H1 (cell line): ENCODE results near the gene USH2A. TPM values are rescaled to one million over a fixed set of nuclear protein-coding genes. Genes with fewer than 3 reads are reported as not detected.

Experiments
- CTCF ChIA-PET: fragments of 300-600 bp; sonication (Branson Sonifier 250); formaldehyde crosslinking; loops from one replicate; lab custom pipeline; 2021; ENCODE audit not compliant: partially characterized antibody; lab: Charles Lee
- POLR2A ChIA-PET: fragments of 300-600 bp; sonication (Branson Sonifier 250); formaldehyde crosslinking; loops from one replicate; lab custom pipeline; 2021; ENCODE audit warnings: inconsistent platforms; ENCODE audit not compliant: partially characterized antibody; lab: Charles Lee
- DNase-seq, 2 experiments: peaks; one replicate each; pipeline versions ENCODE4 v3.0.0 to v3.0.0-alpha.2; 2010 to 2022; ENCODE audit warnings: low spot score in 2 of 2, low read depth in 1 of 2, mixed read lengths in 1 of 2
- FAIRE-seq: peaks from 2 replicates; lab custom pipeline; 2011; peaks lifted over from hg19 to GRCh38; lab: Jason Lieb, UNC
- H2AFZ ChIP-seq: 2 replicates; pipeline ENCODE4 v1.8.1; 2012; ENCODE audit warnings: low read length, inconsistent platforms
- H2AK5ac ChIP-seq: 2 replicates; pipeline ENCODE4 v1.6.1; 2013; ENCODE audit warnings: low read depth, low read length
- H2BK120ac ChIP-seq: replicated peaks from 2 replicates; pipeline ENCODE3; 2013; ENCODE audit warnings: low read depth, low read length, inconsistent platforms
- H2BK12ac ChIP-seq: 2 replicates; pipeline ENCODE4 v1.6.1; 2013; ENCODE audit warnings: low read depth, low read length
- H2BK15ac ChIP-seq: 2 replicates; pipeline ENCODE4 v1.6.1; 2013; ENCODE audit warnings: low read length
- H2BK20ac ChIP-seq: 2 replicates; pipeline ENCODE4 v1.6.1; 2013; ENCODE audit warnings: low read length
- H2BK5ac ChIP-seq: 2 replicates; pipeline ENCODE4 v1.6.1; 2013; ENCODE audit warnings: low read depth, low read length
- H3K14ac ChIP-seq: 2 replicates; pipeline ENCODE4 v1.6.1; 2013; ENCODE audit warnings: inconsistent platforms; ENCODE audit not compliant: insufficient read length
- H3K18ac ChIP-seq: 2 replicates; pipeline ENCODE4 v1.6.1; 2013; ENCODE audit warnings: low read length; ENCODE audit errors: extremely low read depth
- H3K23ac ChIP-seq: 2 replicates; pipeline ENCODE4 v1.6.1; 2013; ENCODE audit warnings: inconsistent platforms; ENCODE audit not compliant: insufficient read length
- H3K23me2 ChIP-seq: 2 replicates; pipeline ENCODE4 v1.6.1; 2013; ENCODE audit warnings: low read depth, low read length
- H3K27ac ChIP-seq: 2 replicates; pipeline ENCODE4 v1.6.1; 2011; ENCODE audit warnings: low read depth, low read length, inconsistent platforms
- H3K27me3 ChIP-seq, 4 experiments: replicated peaks in 1 of 4; 1 replicate in 1 of 4; 2 replicates in 3 of 4; pipeline versions ENCODE4 v1.6.1 to v1.8.1; 2011 to 2013; ENCODE audit warnings: low read length in 3 of 4, mild to moderate bottlenecking in 3 of 4, inconsistent platforms in 2 of 4, mixed read lengths in 2 of 4, moderate library complexity in 1 of 4; ENCODE audit not compliant: control insufficient read depth in 3 of 4, insufficient read depth in 3 of 4; ENCODE audit errors: extremely low read depth in 1 of 4
- H3K36me3 ChIP-seq, 4 experiments: 2 replicates each; pipeline versions ENCODE4 v1.6.1 to v1.8.1; 2011 to 2013; ENCODE audit warnings: mild to moderate bottlenecking in 4 of 4, low read length in 3 of 4, moderate library complexity in 2 of 4, control low read depth in 1 of 4, inconsistent platforms in 1 of 4; ENCODE audit not compliant: insufficient read depth in 4 of 4, control insufficient read depth in 2 of 4
- H3K4ac ChIP-seq: replicated peaks from 2 replicates; pipeline ENCODE3; 2013; ENCODE audit warnings: low read length, low read depth, mixed read lengths, inconsistent platforms; ENCODE audit not compliant: insufficient read length
- H3K4me1 ChIP-seq, 4 experiments: replicated peaks in 1 of 4; 1 replicate in 1 of 4; 2 replicates in 3 of 4; pipeline versions ENCODE4 v1.6.1 to v1.8.1; 2011 to 2013; ENCODE audit warnings: low read length in 3 of 4, inconsistent platforms in 2 of 4, mixed read lengths in 1 of 4; ENCODE audit not compliant: insufficient read depth in 4 of 4, control insufficient read depth in 3 of 4
- H3K4me2 ChIP-seq, 2 experiments: 2 replicates each; pipeline versions ENCODE4 v1.6.1 to v1.8.1; 2011 to 2013; ENCODE audit warnings: low read depth in 2 of 2, low read length in 2 of 2, control low read depth in 1 of 2, inconsistent platforms in 1 of 2, mild to moderate bottlenecking in 1 of 2; ENCODE audit not compliant: insufficient read depth in 1 of 2
- H3K4me3 ChIP-seq, 4 experiments: fragments of 200-600, 300-600 bp in 1 of 4; sonication (generic), shearing (Covaris generic), sonication (Bioruptor Twin) in 1 of 4; 2 replicates each; pipeline versions ENCODE4 v1.5.1 to v1.8.1; 2011 to 2016; ENCODE audit warnings: low read length in 4 of 4, low read depth in 3 of 4, control low read depth in 2 of 4, inconsistent platforms in 2 of 4, mild to moderate bottlenecking in 2 of 4, mixed read lengths in 1 of 4, moderate library complexity in 1 of 4; ENCODE audit not compliant: insufficient read depth in 2 of 4; ENCODE audit errors: extremely low read depth in 1 of 4
- H3K56ac ChIP-seq: replicated peaks from 2 replicates; pipeline ENCODE3; 2013; ENCODE audit warnings: low read depth, mild to moderate bottlenecking, mixed read lengths, low read length, inconsistent platforms; ENCODE audit not compliant: insufficient read length
- H3K79me1 ChIP-seq: 2 replicates; pipeline ENCODE4 v1.6.1; 2013; ENCODE audit warnings: low read depth, low read length, control low read depth
- H3K79me2 ChIP-seq, 2 experiments: 2 replicates each; pipeline versions ENCODE4 v1.6.1 to v1.8.1; 2012 to 2013; ENCODE audit warnings: low read length in 2 of 2, mild to moderate bottlenecking in 2 of 2, inconsistent platforms in 1 of 2; ENCODE audit not compliant: insufficient read depth in 2 of 2, control insufficient read depth in 1 of 2
- H3K9ac ChIP-seq, 4 experiments: replicated peaks in 1 of 4; 1 replicate in 1 of 4; 2 replicates in 3 of 4; pipeline versions ENCODE4 v1.6.1 to v1.8.1; 2011 to 2013; ENCODE audit warnings: low read depth in 3 of 4, low read length in 3 of 4, control low read depth in 2 of 4, mild to moderate bottlenecking in 2 of 4, moderate library complexity in 2 of 4, inconsistent platforms in 1 of 4; ENCODE audit errors: extremely low read depth in 1 of 4
- H3K9me3 ChIP-seq, 2 experiments: 2 replicates each; pipeline versions ENCODE4 v1.6.1 to v1.8.1; 2012 to 2013; ENCODE audit warnings: mild to moderate bottlenecking in 2 of 2, moderate library complexity in 2 of 2, control low read depth in 1 of 2, inconsistent platforms in 1 of 2, low read depth in 1 of 2, low read length in 1 of 2, mixed read lengths in 1 of 2; ENCODE audit not compliant: insufficient read depth in 2 of 2
- H4K20me1 ChIP-seq, 2 experiments: replicated peaks in 1 of 2; 2 replicates each; pipeline versions ENCODE3 to v1.8.1; 2011 to 2013; ENCODE audit warnings: inconsistent platforms in 2 of 2, low read length in 2 of 2, mild to moderate bottlenecking in 1 of 2; ENCODE audit not compliant: insufficient read depth in 2 of 2, control insufficient read depth in 1 of 2
- H4K5ac ChIP-seq: 2 replicates; pipeline ENCODE4 v1.6.1; 2013; ENCODE audit warnings: low read length, low read depth, mixed read lengths, inconsistent platforms; ENCODE audit not compliant: insufficient read length
- H4K8ac ChIP-seq: 2 replicates; pipeline ENCODE4 v1.8.0; 2013; ENCODE audit warnings: mild to moderate bottlenecking, moderate library complexity, low read length, inconsistent platforms; ENCODE audit not compliant: insufficient read depth; ENCODE audit errors: extremely low read depth
- H4K91ac ChIP-seq: replicated peaks from 2 replicates; pipeline ENCODE3; 2013; ENCODE audit warnings: low read length, mixed read lengths, inconsistent platforms; ENCODE audit not compliant: insufficient read length
- KDM5A ChIP-seq: fragments of 200-600 bp; IDR thresholded peaks from 2 replicates; pipeline ENCODE4 v1.7.1; 2012; ENCODE audit warnings: mild to moderate bottlenecking, low read length, inconsistent platforms, mixed read lengths
- SIN3A ChIP-seq, 2 experiments: IDR thresholded peaks in 1 of 2; conservative IDR thresholded peaks in 1 of 2; 2 replicates each; pipeline ENCODE4 v1.6.1; 2011 to 2012; ENCODE audit warnings: low read length in 2 of 2, improper control_type of control experiment in 1 of 2, low read depth in 1 of 2, mild to moderate bottlenecking in 1 of 2
- WGBS, 2 experiments: shearing (Covaris generic) in 1 of 2; methylation state at CpG; one replicate each; pipeline versions ENCODE4 v1.1.6 to v1.1.7; 2013 to 2015; ENCODE audit warnings: low lambda C conversion rate in 2 of 2, mixed read lengths in 2 of 2, inconsistent platforms in 1 of 2, low coverage in 1 of 2, missing lambda C conversion rate in 1 of 2; ENCODE audit not compliant: insufficient replicate concordance in 2 of 2, insufficient coverage in 1 of 2, insufficient read length in 1 of 2; ENCODE audit errors: extremely low coverage in 1 of 2, missing lambda C conversion rate in 1 of 2; 5-methylcytosine and 5-hydroxymethylcytosine counted together
- polyA plus RNA-seq, 7 experiments: library from polyadenylated mRNA; depleted of rRNA in 3 of 7; stranded (reverse) in 5 of 7; unstranded in 2 of 7; fragments of >200 nt in 5 of 7; fragments of 200-250 nt in 2 of 7; gene quantifications; 1 replicate in 5 of 7; 2 replicates in 1 of 7; 4 replicates in 1 of 7; pipeline versions ENCODE4 v1.2.1 to v1.2.3, GENCODE V29; 2011 to 2013; ENCODE audit warnings: missing spikeins in 2 of 7, mixed read lengths in 2 of 7
- total RNA-seq: library from RNA; stranded (reverse); fragmentation: NEBNext Ultra II Directional; extraction: Animal tissue kit (Norgen Biotek cat#: 25700); gene quantifications from 2 replicates; pipeline ENCODE4 v1.2.1, GENCODE V29; 2021

USH2A gene
- total and polyA plus RNA-seq, 2 of the 8 experiments (the other 6 are each of a cell fraction or from before 2014, with no cell fraction given) = 0.02 to 0.17 TPM

- Histone ChIP-seq H4K20me1 (no peaks in the 10 kb centered on the region), H3K79me1 (no peaks in the 10 kb centered on the region), H4K8ac (no peak overlapping the region), H3K4me1 (peaks cover 0 to 3% (median 1%) of the 10 kb centered on the region in 4 experiments; a peak in 4 of 7 replicates), H3K79me2 (no peaks in the 10 kb centered on the region), H3K27me3 (no peaks in the 10 kb centered on the region), H3K4ac (no peak overlapping the region), H3K4me3 (no peak overlapping the region)
- CTCF ChIA-PET = interaction anchor here (0.6 to 1.3 kb wide), 3 partner anchors 109 to 851 kb away, joined by 3 read pairs; no protein-coding TSS in a partner anchor
- 93% methylated on average over 10 of the region's 10 CpGs; no CpG with 5 or more reads in 1 of the 2 experiments for WGBS, 2 experiments
- TF ChIP-seq KDM5A (no peak), SIN3A (conservative IDR thresholded peaks at IDR 0.05 in 1 of 2, IDR thresholded peaks at IDR 0.05 in 1 of 2; ENCODE audit: low read depth in 1 of 2, low read length in 2 of 2) (no peak)
- TF ChIP-seq, all 59 proteins: peak for 0
- H3K14ac ChIP-seq = no peak overlapping the region
- H2AFZ ChIP-seq = no peak overlapping the region
- FAIRE-seq (no peak), DNase-seq (no peak)
- no peak overlapping the region for H3K18ac ChIP-seq
- H3K27ac ChIP-seq = no peak overlapping the region
- no peak overlapping the region for H3K23ac ChIP-seq
- no peak overlapping the region for H4K5ac ChIP-seq
- POLR2A ChIA-PET = interaction anchor here (0.7 to 2.1 kb wide), 2 partner anchors 12 to 17 kb away, joined by 4 to 5 read pairs; no protein-coding TSS in a partner anchor
- H4K91ac ChIP-seq = no peak overlapping the region
- no peak overlapping the region for H2BK120ac ChIP-seq
- H2AK5ac ChIP-seq = no peak overlapping the region
- H2BK5ac ChIP-seq = no peak overlapping the region
- no peak overlapping the region for H3K4me2 ChIP-seq
- H2BK20ac ChIP-seq = no peak overlapping the region
- no peak overlapping the region for H3K56ac ChIP-seq
- H2BK12ac ChIP-seq = no peak overlapping the region
- H3K23me2 ChIP-seq = no peaks in the 10 kb centered on the region
- no peak overlapping the region for H2BK15ac ChIP-seq
- peaks cover 0 to 32% (median 1%) of the 10 kb centered on the region in 4 experiments; a peak in 4 of 8 replicates for H3K36me3 ChIP-seq
- H3K9ac ChIP-seq = no peak overlapping the region
- no peaks in the 10 kb centered on the region for H3K9me3 ChIP-seq
These were observed 822.4 kb downstream of the USH2A start for GRCh38 chr1:215600867-215601266.
